Liver (tissue), 9 donors: ENCODE results near the gene TTC28. TPM values are rescaled to one million over a fixed set of nuclear protein-coding genes. Genes with fewer than 3 reads are reported as not detected.

Experiments
- DNase-seq: peaks from one replicate; pipeline ENCODE4 v3.0.0-alpha.2; 2017; ENCODE audit warnings: low spot score
- H3K27ac ChIP-seq, 2 donors: one replicate each; pipeline ENCODE4 v1.7.0; 2013; ENCODE audit warnings: inconsistent platforms in 2 of 2, low read length in 2 of 2, control low read depth in 1 of 2, low read depth in 1 of 2, mild to moderate bottlenecking in 1 of 2
- H3K27me3 ChIP-seq, 4 donors: one replicate each; pipeline versions ENCODE4 v1.6.1 to v1.7.0; 2013; ENCODE audit warnings: low read length in 3 of 4, inconsistent platforms in 1 of 4, mild to moderate bottlenecking in 1 of 4, moderate library complexity in 1 of 4; ENCODE audit not compliant: control insufficient read depth in 4 of 4, insufficient read depth in 4 of 4
- H3K36me3 ChIP-seq, 4 donors: one replicate each; pipeline versions ENCODE4 v1.6.1 to v1.7.0; 2013; ENCODE audit warnings: low read length in 3 of 4, mild to moderate bottlenecking in 3 of 4, low read depth in 1 of 4, moderate library complexity in 1 of 4; ENCODE audit not compliant: control insufficient read depth in 4 of 4, insufficient read depth in 3 of 4
- H3K4me1 ChIP-seq, 4 donors: one replicate each; pipeline versions ENCODE4 v1.6.1 to v1.7.0; 2013; ENCODE audit warnings: low read length in 3 of 4, mild to moderate bottlenecking in 3 of 4, moderate library complexity in 1 of 4; ENCODE audit not compliant: control insufficient read depth in 4 of 4, insufficient read depth in 4 of 4
- H3K4me3 ChIP-seq, 3 donors: one replicate each; pipeline versions ENCODE4 v1.6.1 to v1.7.0; 2013; ENCODE audit warnings: low read length in 3 of 3, control low read depth in 1 of 3, low read depth in 1 of 3, mild to moderate bottlenecking in 1 of 3
- H3K9ac ChIP-seq, 2 donors: one replicate each; pipeline ENCODE4 v1.7.0; 2013; ENCODE audit warnings: low read length in 2 of 2, mild to moderate bottlenecking in 2 of 2, moderate library complexity in 2 of 2, control low read depth in 1 of 2, low read depth in 1 of 2
- H3K9me3 ChIP-seq, 4 donors: one replicate each; pipeline versions ENCODE4 v1.6.1 to v1.7.0; 2013; ENCODE audit warnings: low read length in 3 of 4; ENCODE audit not compliant: control insufficient read depth in 4 of 4
- FOXA1 ChIP-seq: IDR thresholded peaks from 2 replicates; pipeline ENCODE4 v1.6.1; 2016; ENCODE audit warnings: antibody characterized with exemption
- GABPA ChIP-seq, 2 donors: IDR thresholded peaks in 1 of 2; conservative IDR thresholded peaks in 1 of 2; 2 replicates each; pipeline ENCODE4 v1.6.1; 2016; ENCODE audit warnings: antibody characterized with exemption in 2 of 2, mild to moderate bottlenecking in 1 of 2, moderate library complexity in 1 of 2
- HNF4G ChIP-seq: IDR thresholded peaks from 2 replicates; pipeline ENCODE4 v1.6.1; 2016; ENCODE audit warnings: antibody characterized with exemption
- RAD21 ChIP-seq, 2 donors: IDR thresholded peaks; 2 replicates each; pipeline ENCODE4 v1.6.1; 2016; ENCODE audit warnings: antibody characterized with exemption in 2 of 2, mild to moderate bottlenecking in 2 of 2
- RXRA ChIP-seq, 2 donors: IDR thresholded peaks; 2 replicates each; pipeline ENCODE4 v1.6.1; 2017 to 2018; ENCODE audit warnings: antibody characterized with exemption in 2 of 2, mild to moderate bottlenecking in 1 of 2
- SP1 ChIP-seq: IDR thresholded peaks from 2 replicates; pipeline ENCODE4 v1.6.1; 2018; ENCODE audit warnings: antibody characterized with exemption, mild to moderate bottlenecking
- TAF1 ChIP-seq: conservative IDR thresholded peaks from 2 replicates; pipeline ENCODE4 v1.6.1; 2016; ENCODE audit warnings: antibody characterized with exemption, mild to moderate bottlenecking
- YY1 ChIP-seq: IDR thresholded peaks from 2 replicates; pipeline ENCODE4 v1.6.1; 2016; ENCODE audit warnings: antibody characterized with exemption, mild to moderate bottlenecking
- WGBS: extraction: QIAGEN DNeasy Blood & Tissue Kit; methylation state at CpG from one replicate; pipeline ENCODE4 v1.1.7; 2013; 5-methylcytosine and 5-hydroxymethylcytosine counted together
- polyA plus RNA-seq, 2 donors: library from polyadenylated mRNA; stranded (reverse) in 1 of 2; unstranded in 1 of 2; fragments of 200-250 nt in 1 of 2; fragments of >200 nt in 1 of 2; fragmentation: Nextera tagmentation in 1 of 2; extraction: Ambion mirVana in 1 of 2; gene quantifications; one replicate each; pipeline versions ENCODE4 v1.2.1 to v1.2.3, GENCODE V29; 2013 to 2015
- total RNA-seq, 2 donors: library from RNA; depleted of rRNA; stranded (reverse); fragments of >200 nt; gene quantifications; one replicate each; pipeline ENCODE4 v1.2.3, GENCODE V29; 2014
- TF ChIP-seq, protein P1 (sequence below): IDR thresholded peaks from 2 replicates; pipeline ENCODE4 v1.6.1; 2016; ENCODE audit warnings: antibody characterized with exemption
- TF ChIP-seq, protein P2 (sequence below): fragments of 150-350 bp; IDR thresholded peaks from 2 replicates; pipeline ENCODE4 v1.5.1; 2017; ENCODE audit warnings: improper control_type of control experiment, low read depth, low read length; ENCODE audit not compliant: missing input control
- TF ChIP-seq, protein P3 (sequence below): IDR thresholded peaks from 2 replicates; pipeline ENCODE4 v1.6.1; 2016; ENCODE audit warnings: antibody characterized with exemption, mild to moderate bottlenecking
- TF ChIP-seq, protein P4 (sequence below): IDR thresholded peaks from 2 replicates; pipeline ENCODE4 v1.6.1; 2016; ENCODE audit warnings: antibody characterized with exemption
- TF ChIP-seq, protein P5 (sequence below): IDR thresholded peaks from 2 replicates; pipeline ENCODE4 v1.6.1; 2016; ENCODE audit warnings: antibody characterized with exemption
- donor health status: healthy.
- donor health status: healthy.
- donor health status: healthy.
- donor health status: healthy.
- donor health status: healthy.

Gene TTC28
- total and polyA plus RNA-seq, 4 donors = 4.2 to 19.4 (median 5.9) TPM

DNA sequence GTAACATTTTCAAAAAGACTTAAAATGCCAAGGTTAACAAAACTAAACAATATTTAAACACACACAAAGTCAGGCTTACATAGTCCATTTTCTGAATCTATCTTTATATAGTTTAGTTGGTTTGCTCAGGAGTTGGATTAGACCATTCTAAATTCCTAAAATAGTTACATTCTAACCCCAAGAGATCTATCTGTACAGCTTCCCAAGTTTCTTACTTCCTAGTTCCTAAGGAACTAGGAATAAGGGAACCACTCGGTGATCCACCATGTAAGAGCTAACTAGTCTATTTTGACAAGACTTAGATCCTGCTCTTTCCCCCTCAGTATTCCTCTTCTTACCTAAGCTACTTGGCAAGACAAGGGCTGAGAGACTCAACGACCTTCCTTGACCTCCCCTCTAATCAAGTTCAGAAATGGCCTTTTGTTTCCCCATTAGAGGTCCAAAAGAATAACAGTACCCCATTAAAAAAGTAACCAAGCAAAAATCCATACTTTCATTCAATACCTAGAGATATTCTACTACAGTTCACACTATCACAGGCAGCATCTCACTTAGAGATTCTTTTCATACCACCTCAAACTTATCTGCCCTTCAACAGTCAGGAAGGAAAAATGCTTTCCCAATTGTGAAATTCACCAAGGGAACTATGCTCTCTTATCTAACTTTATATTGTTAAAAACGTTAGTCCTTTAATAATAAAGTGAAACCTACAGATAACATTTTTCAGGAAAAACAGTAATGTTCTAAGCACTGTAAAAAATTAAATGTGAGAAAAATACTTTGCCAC is 253.1 kb downstream of the TTC28 start:
- Histone ChIP-seq H3K9ac (no peak overlapping the region), H3K36me3 (no peaks in the 10 kb centered on the region)
- TF ChIP-seq, protein P1, sequence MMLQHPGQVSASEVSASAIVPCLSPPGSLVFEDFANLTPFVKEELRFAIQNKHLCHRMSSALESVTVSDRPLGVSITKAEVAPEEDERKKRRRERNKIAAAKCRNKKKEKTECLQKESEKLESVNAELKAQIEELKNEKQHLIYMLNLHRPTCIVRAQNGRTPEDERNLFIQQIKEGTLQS = no peak
- TF ChIP-seq YY1 = no peak

DNA sequence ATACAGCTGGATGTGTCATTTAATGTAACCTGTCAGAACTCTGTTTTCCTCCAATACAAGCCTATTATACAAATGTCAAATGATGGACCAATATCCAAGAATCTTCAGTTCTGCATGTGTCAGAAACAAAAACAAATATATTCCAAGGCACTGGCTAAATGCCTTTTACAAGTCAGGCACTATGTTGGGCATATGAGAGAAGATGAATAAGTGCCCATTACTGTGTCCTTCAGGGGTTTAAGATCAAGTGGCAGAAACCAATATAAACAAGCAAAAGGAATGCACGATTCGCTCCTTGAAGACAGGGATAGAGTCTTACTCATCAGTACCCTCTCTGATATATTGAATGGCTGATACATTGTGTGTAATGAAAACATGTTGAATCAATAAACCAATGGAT is 254.4 kb downstream of the TTC28 start:
- DNase-seq = no peak
- Histone ChIP-seq H3K36me3 (no peaks in the 10 kb centered on the region), H3K27ac (no peak overlapping the region), H3K4me3 (no peak overlapping the region), H3K4me1 (peaks cover 0 to 2% (median under 1%) of the 10 kb centered on the region in 4 donors), H3K9me3 (no peaks in the 10 kb centered on the region), H3K27me3 (no peaks in the 10 kb centered on the region), H3K9ac (no peak overlapping the region)
- TF ChIP-seq, protein P2, sequence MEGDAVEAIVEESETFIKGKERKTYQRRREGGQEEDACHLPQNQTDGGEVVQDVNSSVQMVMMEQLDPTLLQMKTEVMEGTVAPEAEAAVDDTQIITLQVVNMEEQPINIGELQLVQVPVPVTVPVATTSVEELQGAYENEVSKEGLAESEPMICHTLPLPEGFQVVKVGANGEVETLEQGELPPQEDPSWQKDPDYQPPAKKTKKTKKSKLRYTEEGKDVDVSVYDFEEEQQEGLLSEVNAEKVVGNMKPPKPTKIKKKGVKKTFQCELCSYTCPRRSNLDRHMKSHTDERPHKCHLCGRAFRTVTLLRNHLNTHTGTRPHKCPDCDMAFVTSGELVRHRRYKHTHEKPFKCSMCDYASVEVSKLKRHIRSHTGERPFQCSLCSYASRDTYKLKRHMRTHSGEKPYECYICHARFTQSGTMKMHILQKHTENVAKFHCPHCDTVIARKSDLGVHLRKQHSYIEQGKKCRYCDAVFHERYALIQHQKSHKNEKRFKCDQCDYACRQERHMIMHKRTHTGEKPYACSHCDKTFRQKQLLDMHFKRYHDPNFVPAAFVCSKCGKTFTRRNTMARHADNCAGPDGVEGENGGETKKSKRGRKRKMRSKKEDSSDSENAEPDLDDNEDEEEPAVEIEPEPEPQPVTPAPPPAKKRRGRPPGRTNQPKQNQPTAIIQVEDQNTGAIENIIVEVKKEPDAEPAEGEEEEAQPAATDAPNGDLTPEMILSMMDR = no peak
- TF ChIP-seq TAF1 (no peak), SP1 (no peak), RAD21 (IDR thresholded peaks at IDR 0.05) (no peak), HNF4G (no peak)
- TF ChIP-seq, protein P3, sequence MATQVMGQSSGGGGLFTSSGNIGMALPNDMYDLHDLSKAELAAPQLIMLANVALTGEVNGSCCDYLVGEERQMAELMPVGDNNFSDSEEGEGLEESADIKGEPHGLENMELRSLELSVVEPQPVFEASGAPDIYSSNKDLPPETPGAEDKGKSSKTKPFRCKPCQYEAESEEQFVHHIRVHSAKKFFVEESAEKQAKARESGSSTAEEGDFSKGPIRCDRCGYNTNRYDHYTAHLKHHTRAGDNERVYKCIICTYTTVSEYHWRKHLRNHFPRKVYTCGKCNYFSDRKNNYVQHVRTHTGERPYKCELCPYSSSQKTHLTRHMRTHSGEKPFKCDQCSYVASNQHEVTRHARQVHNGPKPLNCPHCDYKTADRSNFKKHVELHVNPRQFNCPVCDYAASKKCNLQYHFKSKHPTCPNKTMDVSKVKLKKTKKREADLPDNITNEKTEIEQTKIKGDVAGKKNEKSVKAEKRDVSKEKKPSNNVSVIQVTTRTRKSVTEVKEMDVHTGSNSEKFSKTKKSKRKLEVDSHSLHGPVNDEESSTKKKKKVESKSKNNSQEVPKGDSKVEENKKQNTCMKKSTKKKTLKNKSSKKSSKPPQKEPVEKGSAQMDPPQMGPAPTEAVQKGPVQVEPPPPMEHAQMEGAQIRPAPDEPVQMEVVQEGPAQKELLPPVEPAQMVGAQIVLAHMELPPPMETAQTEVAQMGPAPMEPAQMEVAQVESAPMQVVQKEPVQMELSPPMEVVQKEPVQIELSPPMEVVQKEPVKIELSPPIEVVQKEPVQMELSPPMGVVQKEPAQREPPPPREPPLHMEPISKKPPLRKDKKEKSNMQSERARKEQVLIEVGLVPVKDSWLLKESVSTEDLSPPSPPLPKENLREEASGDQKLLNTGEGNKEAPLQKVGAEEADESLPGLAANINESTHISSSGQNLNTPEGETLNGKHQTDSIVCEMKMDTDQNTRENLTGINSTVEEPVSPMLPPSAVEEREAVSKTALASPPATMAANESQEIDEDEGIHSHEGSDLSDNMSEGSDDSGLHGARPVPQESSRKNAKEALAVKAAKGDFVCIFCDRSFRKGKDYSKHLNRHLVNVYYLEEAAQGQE = no peak
- 97% methylated on average over 2 of the region's 2 CpGs for WGBS

More for the DNA sequence above, 253.1 kb downstream of the TTC28 start:
- H3K4me1 ChIP-seq = peaks cover 0 to 2% (median under 1%) of the 10 kb centered on the region in 4 donors
- WGBS = 76% methylated on average over 3 of the region's 3 CpGs
- no peak overlapping the region for H3K27ac ChIP-seq
- no peaks in the 10 kb centered on the region for H3K9me3 ChIP-seq
- DNase-seq = no peak
- H3K4me3 ChIP-seq = no peak overlapping the region
- H3K27me3 ChIP-seq = no peaks in the 10 kb centered on the region

DNA sequence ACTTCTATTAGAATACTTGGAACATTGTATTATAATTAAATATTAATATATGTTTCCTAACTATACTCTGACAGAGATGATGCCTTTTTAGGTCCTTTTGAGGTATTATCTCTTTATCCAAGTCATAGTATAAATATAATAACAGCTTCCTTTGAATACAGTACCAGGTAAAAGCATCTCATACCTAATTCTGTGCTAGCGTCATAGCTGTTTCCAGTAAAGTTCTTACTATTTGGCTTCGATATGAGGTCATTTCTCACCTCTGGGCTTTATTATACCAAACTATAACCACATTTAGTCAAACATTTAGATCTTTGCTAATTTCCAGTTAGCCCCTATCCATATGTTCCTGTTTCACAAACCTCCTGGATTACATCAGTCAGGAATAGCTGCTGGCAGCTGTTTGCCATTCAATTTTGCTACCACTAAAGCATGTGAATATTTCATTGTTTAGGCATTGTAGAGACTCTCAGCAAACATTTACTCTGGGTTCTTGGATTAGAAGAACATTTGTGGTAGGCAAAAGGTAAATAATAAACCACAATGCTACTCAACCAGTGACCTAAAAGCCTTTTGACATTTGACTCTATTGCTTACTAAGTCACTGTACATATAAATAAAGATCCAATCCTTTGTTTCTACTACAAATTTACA is 255.1 kb downstream of the TTC28 start:
- no peak overlapping the region for H3K4me3 ChIP-seq
- no peaks in the 10 kb centered on the region for H3K36me3 ChIP-seq
- 95% methylated on average over 2 of the region's 2 CpGs for WGBS
- H3K27me3 ChIP-seq = no peaks in the 10 kb centered on the region
- no peaks in the 10 kb centered on the region for H3K9me3 ChIP-seq
- peaks cover 0 to 3% (median under 1%) of the 10 kb centered on the region in 4 donors for H3K4me1 ChIP-seq
- no peak overlapping the region for H3K27ac ChIP-seq
- H3K9ac ChIP-seq = no peak overlapping the region
- no peak for DNase-seq
- TF ChIP-seq GABPA (IDR thresholded peaks at IDR 0.05 in 1 of 2, conservative IDR thresholded peaks at IDR 0.05 in 1 of 2) = no peak
- no peak for TF ChIP-seq FOXA1
- no peak for TF ChIP-seq SP1
- TF ChIP-seq, protein P4, sequence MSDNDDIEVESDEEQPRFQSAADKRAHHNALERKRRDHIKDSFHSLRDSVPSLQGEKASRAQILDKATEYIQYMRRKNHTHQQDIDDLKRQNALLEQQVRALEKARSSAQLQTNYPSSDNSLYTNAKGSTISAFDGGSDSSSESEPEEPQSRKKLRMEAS = no peak
- no peak for TF ChIP-seq RAD21 (IDR thresholded peaks at IDR 0.05)
- no peak for TF ChIP-seq YY1
- TF ChIP-seq, protein P3 = no peak
- TF ChIP-seq, protein P5, sequence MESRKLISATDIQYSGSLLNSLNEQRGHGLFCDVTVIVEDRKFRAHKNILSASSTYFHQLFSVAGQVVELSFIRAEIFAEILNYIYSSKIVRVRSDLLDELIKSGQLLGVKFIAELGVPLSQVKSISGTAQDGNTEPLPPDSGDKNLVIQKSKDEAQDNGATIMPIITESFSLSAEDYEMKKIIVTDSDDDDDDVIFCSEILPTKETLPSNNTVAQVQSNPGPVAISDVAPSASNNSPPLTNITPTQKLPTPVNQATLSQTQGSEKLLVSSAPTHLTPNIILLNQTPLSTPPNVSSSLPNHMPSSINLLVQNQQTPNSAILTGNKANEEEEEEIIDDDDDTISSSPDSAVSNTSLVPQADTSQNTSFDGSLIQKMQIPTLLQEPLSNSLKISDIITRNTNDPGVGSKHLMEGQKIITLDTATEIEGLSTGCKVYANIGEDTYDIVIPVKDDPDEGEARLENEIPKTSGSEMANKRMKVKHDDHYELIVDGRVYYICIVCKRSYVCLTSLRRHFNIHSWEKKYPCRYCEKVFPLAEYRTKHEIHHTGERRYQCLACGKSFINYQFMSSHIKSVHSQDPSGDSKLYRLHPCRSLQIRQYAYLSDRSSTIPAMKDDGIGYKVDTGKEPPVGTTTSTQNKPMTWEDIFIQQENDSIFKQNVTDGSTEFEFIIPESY = no peak
- TF ChIP-seq RXRA (IDR thresholded peaks at IDR 0.05) = no peak
